T-helper 1 cell treated with Interleukin-12 subunit alpha and Interleukin-12 subunit beta and Interleukin-4 antibody, amounts not matched to agents 30 μg/mL and 1 μg/mL, for 36 hours (primary cell): ENCODE results near the gene UBE2G2.

Experiments
- H3K27ac Mint-ChIP-seq: one replicate; pipeline ENCODE4 v1.8.0; 2021; ENCODE audit warnings: mild to moderate bottlenecking, mixed read lengths
- H3K27me3 Mint-ChIP-seq: one replicate; pipeline ENCODE4 v1.8.0; 2021; ENCODE audit warnings: low read depth, mixed read lengths
- H3K36me3 Mint-ChIP-seq: one replicate; pipeline ENCODE4 v1.8.0; 2021; ENCODE audit warnings: low read depth, mixed read lengths
- H3K4me1 Mint-ChIP-seq: one replicate; pipeline ENCODE4 v1.8.0; 2021; ENCODE audit warnings: low read depth, mixed read lengths
- H3K4me3 Mint-ChIP-seq: one replicate; pipeline ENCODE4 v1.8.0; 2021; ENCODE audit warnings: mild to moderate bottlenecking, moderate library complexity, mixed read lengths
- H3K9me3 Mint-ChIP-seq: one replicate; pipeline ENCODE4 v1.8.0; 2021; ENCODE audit warnings: mixed read lengths

UBE2G2 gene

DNA sequence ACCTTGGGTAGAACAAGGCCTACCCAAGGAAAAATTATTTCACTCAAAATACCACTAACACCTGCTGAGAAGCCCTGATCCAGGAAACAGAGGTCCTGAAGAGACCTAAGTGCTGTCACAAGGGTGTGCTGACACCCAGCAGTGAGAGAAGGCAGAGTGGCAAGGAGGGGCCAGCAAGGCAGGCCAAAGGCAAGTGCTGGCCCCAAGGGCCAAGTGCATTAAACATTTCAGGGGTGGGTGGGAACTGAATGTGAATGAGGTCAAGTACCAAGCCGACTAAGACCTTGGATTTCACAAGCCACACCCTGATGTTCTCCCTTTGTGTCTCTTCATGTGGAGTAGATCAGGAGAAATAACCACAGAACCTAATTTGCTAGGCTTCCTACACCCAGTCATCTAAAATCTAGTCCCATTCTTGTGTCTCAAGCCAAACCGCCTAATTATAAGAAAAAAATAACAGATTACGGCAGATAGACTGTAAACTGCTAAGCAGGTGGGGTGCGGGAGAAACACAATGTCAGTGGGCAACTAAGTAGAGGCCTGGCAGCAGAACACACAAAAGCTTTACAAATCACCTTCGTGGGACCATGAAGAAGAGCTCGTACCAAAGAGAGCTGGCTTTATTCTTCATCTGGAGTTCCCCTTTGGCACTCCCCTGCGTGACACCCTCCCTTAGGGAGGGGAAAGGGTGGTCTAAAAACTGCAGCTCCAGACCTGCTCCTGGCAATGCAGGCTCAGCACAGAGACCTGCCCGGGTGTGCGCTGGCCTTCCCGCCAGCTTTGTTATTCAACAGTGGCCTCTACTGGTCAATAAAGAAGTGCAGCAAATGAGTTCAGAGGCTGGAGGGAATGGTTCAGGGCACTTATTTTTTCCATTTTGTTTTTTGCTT is 8.7 kb downstream of the UBE2G2 start:
- Mint-ChIP-seq H3K4me3 (no peak overlapping the region), H3K4me1 (peaks cover 27% of the 10 kb centered on the region), H3K36me3 (peaks cover 27% of the 10 kb centered on the region), H3K27me3 (no peaks in the 10 kb centered on the region), H3K9me3 (no peaks in the 10 kb centered on the region), H3K27ac (peak overlapping the region; percentile 17)

DNA sequence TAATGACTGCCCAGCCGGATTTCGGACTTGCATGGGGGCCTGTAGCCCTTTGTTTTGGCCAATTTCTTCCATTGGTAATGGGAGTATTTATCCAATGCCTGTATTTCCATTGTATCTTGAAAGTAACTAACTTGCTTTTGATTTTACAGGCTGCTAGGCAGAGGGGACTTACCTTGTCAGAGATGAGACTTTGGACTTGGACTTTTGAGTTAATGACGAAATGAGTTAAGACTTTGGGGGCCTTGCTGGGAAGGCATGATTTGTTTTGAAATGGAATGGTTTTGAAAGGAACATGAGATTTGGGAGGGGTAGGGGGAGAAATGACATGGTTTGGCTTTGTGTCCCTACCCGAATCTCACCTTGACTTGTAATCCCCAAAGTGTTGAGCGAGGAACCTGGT is 9.6 kb downstream of the UBE2G2 start:
- Mint-ChIP-seq H3K27me3 (no peaks in the 10 kb centered on the region), H3K4me3 (no peak overlapping the region), H3K9me3 (no peaks in the 10 kb centered on the region), H3K27ac (no peak overlapping the region), H3K4me1 (peaks cover 25% of the 10 kb centered on the region), H3K36me3 (peaks cover 25% of the 10 kb centered on the region)

DNA sequence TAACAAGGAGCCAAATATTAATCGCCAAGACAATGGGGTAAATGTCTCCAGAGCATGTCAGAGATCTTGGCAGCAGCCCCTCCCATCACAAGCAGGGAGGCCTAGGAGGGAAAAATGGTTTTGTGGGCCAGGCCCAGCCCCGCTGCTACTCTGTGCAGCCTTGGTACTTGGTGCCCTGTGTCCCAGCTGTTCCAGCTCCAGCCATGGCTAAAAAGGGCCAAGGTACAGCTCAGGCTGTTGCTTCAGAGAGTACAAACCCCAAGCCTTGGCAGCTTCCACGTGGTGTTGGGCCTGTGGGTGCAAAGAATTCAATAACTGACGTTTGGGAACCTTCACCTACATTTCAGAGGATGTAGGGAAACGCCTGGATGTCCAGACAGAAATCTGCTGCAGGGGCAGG is 10.4 kb downstream of the UBE2G2 start:
- Mint-ChIP-seq H3K36me3 (peaks cover 19% of the 10 kb centered on the region), H3K4me3 (no peak overlapping the region), H3K27me3 (no peaks in the 10 kb centered on the region), H3K27ac (no peak overlapping the region), H3K9me3 (no peaks in the 10 kb centered on the region), H3K4me1 (peaks cover 23% of the 10 kb centered on the region)

DNA sequence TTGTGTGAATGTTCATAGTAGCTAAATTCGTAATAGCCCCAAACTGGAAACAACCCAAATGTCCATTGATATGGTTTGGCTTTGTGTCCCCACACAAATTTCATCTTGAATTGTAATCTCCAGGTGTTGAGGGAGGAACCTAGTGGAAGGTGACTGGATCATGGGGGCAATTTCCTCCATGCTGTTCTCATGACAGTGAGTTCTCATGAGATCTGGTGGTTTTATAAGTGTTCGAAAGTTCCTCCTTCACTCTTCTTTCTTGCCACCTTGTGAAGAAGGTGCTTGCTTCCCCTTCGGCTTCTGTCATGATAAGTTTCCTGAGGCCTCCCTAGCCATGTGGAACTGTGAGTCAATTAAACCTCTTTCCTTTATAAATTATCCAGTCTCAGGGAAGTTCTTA is 11.3 kb downstream of the UBE2G2 start:
- H3K9me3 Mint-ChIP-seq, result no peaks in the 10 kb centered on the region
- peaks cover 18% of the 10 kb centered on the region for H3K36me3 Mint-ChIP-seq
- no peak overlapping the region for H3K4me3 Mint-ChIP-seq
- H3K4me1 Mint-ChIP-seq, result peaks cover 27% of the 10 kb centered on the region
- H3K27ac Mint-ChIP-seq, result no peak overlapping the region
- H3K27me3 Mint-ChIP-seq, result no peaks in the 10 kb centered on the region

- Mint-ChIP-seq H3K27me3 (no peaks in the 10 kb centered on the region), H3K4me3 (no peak overlapping the region), H3K27ac (no peak overlapping the region), H3K9me3 (no peaks in the 10 kb centered on the region), H3K4me1 (peaks cover 29% of the 10 kb centered on the region), H3K36me3 (peaks cover 18% of the 10 kb centered on the region)
Observed at GRCh38 chr21:44789880-44790279, 11.7 kb downstream of the UBE2G2 start.

DNA sequence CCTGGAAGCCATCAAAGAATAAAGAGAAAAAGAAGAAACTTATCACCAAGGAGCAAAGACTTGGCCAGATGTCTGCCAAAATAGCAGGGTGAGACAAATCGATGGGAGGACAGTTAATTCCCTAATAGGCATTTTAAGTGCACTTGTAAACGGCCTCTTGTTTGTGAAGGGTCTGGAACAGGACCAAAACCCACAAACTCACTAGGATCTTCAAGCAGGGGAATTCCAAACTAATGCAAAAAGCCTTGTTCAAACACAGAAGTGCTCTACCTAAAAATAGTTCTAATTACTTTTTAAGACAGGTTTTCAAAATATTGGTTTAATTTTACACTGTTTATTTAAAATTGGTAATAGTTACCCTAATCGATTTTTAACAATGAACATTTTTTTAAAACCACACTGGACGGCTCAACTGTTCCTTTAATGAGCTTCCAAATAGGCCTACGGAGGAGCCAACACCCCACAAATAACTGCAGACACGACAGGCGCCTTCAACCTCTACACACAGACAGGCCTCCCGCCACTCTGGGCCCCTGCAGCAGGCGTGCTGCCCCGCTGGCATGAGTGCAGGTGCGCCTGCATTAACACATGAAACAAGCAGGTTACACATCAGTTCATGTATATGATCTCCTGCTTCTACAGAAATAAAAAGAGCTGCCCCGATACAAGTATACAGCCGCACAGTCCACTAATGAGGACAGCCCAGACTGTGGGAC is 15.8 kb downstream of the UBE2G2 start:
- peaks cover 13% of the 10 kb centered on the region for H3K36me3 Mint-ChIP-seq
- H3K4me1 Mint-ChIP-seq, result peaks cover 22% of the 10 kb centered on the region
- no peaks in the 10 kb centered on the region for H3K27me3 Mint-ChIP-seq
- H3K27ac Mint-ChIP-seq, result peak overlapping the region; percentile 3
- H3K9me3 Mint-ChIP-seq, result no peaks in the 10 kb centered on the region
- H3K4me3 Mint-ChIP-seq, result no peak overlapping the region

GRCh38 chr21:44784810-44785209 is 16.8 kb downstream of the UBE2G2 start:
- no peak overlapping the region for H3K27ac Mint-ChIP-seq
- H3K36me3 Mint-ChIP-seq, result peaks cover 8% of the 10 kb centered on the region
- peaks cover 18% of the 10 kb centered on the region for H3K4me1 Mint-ChIP-seq
- no peaks in the 10 kb centered on the region for H3K9me3 Mint-ChIP-seq
- no peak overlapping the region for H3K4me3 Mint-ChIP-seq
- no peaks in the 10 kb centered on the region for H3K27me3 Mint-ChIP-seq

DNA sequence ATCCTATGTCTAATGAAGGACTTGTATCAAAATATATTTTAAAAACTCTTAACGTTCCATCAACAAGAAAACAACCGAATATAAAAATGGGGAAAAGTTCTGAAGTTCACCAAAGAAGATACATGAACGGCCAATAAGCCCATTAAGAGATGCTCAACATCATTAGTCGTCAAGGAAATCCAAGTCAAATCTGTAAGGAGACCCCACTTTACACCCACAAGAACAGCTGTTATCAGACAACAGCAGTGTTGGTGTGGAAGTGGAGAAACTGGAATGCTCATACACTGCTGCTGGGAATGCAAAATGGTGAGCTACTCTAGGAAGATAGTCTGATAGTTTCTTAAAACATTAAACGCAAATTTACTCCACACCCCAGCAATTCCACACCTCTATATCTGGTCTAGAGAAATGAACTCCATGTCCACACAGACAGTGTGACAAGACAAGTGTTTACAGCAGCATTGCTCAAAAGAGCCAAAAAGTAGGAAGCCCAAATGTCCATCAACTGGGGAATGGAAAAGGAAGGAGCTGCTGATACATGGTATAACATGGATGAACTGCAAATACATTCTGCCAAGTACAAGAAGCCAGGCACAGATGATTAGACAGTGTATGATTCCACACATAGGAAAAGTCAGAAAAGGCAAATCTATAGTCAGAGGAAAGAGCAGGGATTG is 18.5 kb downstream of the UBE2G2 start:
- Mint-ChIP-seq H3K27me3 (no peaks in the 10 kb centered on the region), H3K9me3 (no peaks in the 10 kb centered on the region), H3K4me3 (no peak overlapping the region), H3K36me3 (peaks cover 14% of the 10 kb centered on the region), H3K4me1 (peaks cover 16% of the 10 kb centered on the region), H3K27ac (no peak overlapping the region)

DNA sequence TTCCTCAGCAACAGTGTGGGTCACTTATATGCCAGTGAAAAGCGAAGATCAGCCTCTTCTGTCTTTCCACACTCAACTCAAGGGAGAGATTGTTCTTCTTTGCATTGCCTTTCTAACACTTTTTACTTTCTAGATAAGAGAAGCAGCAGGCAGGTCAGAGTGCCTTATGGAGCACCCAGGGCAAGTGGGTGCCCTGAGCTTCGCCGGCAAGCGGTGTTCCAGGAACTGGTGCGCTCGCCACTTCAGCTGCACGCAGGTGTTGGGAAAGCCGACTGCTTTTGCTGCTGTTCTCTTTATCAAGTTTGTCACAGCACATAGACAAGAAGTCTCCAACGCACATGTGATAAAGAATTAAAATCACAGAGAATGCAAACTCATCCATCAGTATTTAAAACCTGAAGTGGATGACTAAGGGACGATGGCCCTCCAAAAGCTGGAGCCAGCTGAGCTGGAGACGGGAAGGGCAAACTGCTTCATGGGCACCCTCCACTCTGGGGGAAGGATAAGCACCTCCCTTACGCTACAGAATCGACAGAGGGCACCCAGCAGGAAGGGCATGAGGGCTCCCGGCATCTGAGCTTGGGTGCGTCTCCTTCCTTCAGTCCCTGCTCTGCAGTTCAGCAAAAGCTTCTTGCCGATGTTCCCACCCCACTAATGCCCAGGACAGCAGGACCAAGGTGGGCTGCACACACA is 20.7 kb downstream of the UBE2G2 start:
- Mint-ChIP-seq H3K36me3 (peaks cover 19% of the 10 kb centered on the region), H3K27ac (no peak overlapping the region)

GRCh38 chr21:44780137-44780502 is 21.5 kb downstream of the UBE2G2 start:
- H3K36me3 Mint-ChIP-seq, result peaks cover 21% of the 10 kb centered on the region
- no peaks in the 10 kb centered on the region for H3K27me3 Mint-ChIP-seq
- no peak overlapping the region for H3K4me3 Mint-ChIP-seq
- no peak overlapping the region for H3K27ac Mint-ChIP-seq
- H3K4me1 Mint-ChIP-seq, result peaks cover 5% of the 10 kb centered on the region
- no peaks in the 10 kb centered on the region for H3K9me3 Mint-ChIP-seq

More for the DNA sequence above, 20.7 kb downstream of the UBE2G2 start:
- H3K4me1 Mint-ChIP-seq, result peaks cover 10% of the 10 kb centered on the region
- no peak overlapping the region for H3K4me3 Mint-ChIP-seq
- H3K9me3 Mint-ChIP-seq, result no peaks in the 10 kb centered on the region
- H3K27me3 Mint-ChIP-seq, result no peaks in the 10 kb centered on the region

DNA sequence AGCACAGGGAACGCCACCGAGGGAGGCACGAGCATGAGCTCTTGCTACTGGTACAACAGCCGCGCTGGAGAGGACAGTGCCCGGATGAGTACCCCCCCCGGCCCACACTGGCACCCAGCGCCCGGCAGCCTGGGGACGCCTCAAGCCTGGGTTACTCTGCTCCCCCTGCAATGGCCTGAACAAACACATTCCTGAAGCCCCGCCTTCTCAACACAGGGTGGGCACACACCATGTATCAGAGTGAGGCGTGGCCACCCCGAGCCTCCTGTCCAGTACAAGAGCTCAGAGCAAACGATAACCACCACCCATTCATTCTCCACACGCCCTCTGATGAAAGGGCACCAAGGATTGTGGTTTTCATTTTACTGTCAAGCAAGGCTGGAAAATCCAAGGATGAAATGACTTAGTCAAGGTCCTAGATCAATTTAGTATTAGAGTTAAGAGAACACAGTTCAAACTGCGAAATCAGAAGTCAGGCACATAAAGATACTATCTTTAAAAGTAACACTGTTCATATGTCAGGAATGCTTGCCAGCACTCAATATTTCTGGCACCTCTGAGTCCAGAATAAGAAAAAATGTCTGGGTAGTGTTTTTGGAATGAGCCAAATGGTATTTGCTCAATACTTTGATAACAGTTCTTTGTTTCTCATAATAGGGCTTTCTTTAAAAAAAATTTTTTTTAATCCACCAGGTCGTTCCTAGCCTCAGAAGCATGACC is 22.0 kb downstream of the UBE2G2 start:
- Mint-ChIP-seq H3K36me3 (peaks cover 26% of the 10 kb centered on the region), H3K4me3 (no peak overlapping the region), H3K27me3 (no peaks in the 10 kb centered on the region)

DNA sequence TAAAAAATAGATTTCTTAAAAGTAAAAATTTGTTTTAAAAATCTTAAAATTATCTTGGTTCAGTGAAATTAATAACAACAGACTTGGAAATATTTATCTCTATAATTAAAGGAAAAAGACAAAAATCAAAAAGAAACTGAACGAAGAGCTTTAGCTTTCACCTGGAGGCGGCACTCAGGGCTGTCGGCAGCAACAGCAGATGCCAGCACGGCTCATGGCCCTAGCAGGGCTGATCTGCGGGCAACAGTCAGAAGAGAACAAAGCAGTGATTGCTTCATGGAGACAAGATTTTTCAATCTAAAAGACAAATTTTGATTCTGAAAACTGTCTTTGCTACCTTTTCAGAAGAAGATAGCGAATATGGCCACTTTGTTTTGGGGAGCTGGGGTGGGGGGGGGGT is 22.6 kb downstream of the UBE2G2 start:
- Mint-ChIP-seq H3K36me3 (peaks cover 27% of the 10 kb centered on the region), H3K9me3 (no peaks in the 10 kb centered on the region), H3K27me3 (no peaks in the 10 kb centered on the region), H3K4me1 (peaks cover 6% of the 10 kb centered on the region), H3K4me3 (no peak overlapping the region), H3K27ac (no peak overlapping the region)

More for the DNA sequence above, 22.0 kb downstream of the UBE2G2 start:
- H3K27ac Mint-ChIP-seq, result no peak overlapping the region
- H3K4me1 Mint-ChIP-seq, result peaks cover 6% of the 10 kb centered on the region
- H3K9me3 Mint-ChIP-seq, result no peaks in the 10 kb centered on the region

DNA sequence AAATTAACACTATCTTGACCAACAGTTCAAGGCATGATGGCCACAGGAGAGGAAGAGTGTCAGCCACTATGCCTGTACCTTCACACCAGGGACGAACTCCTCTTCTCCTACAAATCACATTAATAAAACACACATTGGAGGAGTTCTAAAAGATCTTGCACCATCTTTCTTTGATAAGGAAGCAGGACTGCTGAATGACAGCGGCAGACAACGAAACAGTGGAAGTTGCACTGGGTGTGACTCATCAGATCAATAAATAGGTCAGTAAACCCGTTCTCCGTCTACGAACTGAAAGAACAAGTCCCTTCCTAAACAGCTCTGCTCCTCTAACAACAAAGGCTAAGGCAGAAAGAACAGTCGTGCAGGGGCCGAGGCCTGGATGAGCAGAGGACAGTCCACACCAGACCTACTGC is 23.1 kb downstream of the UBE2G2 start:
- peaks cover 6% of the 10 kb centered on the region for H3K4me1 Mint-ChIP-seq
- no peak overlapping the region for H3K4me3 Mint-ChIP-seq
- no peaks in the 10 kb centered on the region for H3K9me3 Mint-ChIP-seq
- H3K36me3 Mint-ChIP-seq, result peaks cover 27% of the 10 kb centered on the region
- no peaks in the 10 kb centered on the region for H3K27me3 Mint-ChIP-seq
- no peak overlapping the region for H3K27ac Mint-ChIP-seq

DNA sequence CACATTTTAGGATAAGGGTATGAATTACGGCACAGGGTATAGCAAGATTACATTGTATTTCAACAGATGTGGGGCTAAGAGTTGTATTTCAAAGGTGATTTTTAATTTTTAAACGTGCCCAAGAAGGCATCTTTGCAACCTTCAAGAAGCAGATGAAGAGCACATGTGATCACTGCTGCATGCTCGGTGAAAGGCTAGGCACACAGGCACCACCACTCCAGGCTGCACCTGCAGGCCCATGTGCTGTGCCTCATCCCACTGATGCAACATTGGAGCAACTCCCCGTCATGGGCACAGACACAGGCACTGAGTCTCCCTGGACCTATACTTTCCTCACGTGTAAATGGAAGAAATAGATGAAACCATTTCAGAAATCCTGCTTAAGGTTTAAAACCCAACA is 23.5 kb downstream of the UBE2G2 start:
- Mint-ChIP-seq H3K36me3 (peaks cover 29% of the 10 kb centered on the region), H3K4me3 (no peak overlapping the region), H3K27ac (no peak overlapping the region), H3K27me3 (no peaks in the 10 kb centered on the region), H3K9me3 (no peaks in the 10 kb centered on the region), H3K4me1 (peaks cover 6% of the 10 kb centered on the region)
